Measurements from ENCODE around the gene HECA.

Gene HECA

GRCh38 chr6:139126255-139126654 lies 8.6 kb upstream of the HECA start:
- no peaks in the 10 kb centered on the region for H3K4me1 ChIP-seq (ENCODE audit: insufficient read depth, insufficient read length)
- no peak for TF ChIP-seq ZNF274 (IDR thresholded peaks at IDR 0.05; ENCODE audit: low read depth, low read length)
- TF ChIP-seq SUZ12 (IDR thresholded peaks at IDR 0.05; ENCODE audit: extremely low read depth, insufficient read depth, insufficient read length): no peak
- TF ChIP-seq YY1 (IDR thresholded peaks at IDR 0.05; ENCODE audit: insufficient read depth, insufficient read length): no peak
- DNase-seq (ENCODE audit: low read depth, low spot score): no peak
- H3K27me3 ChIP-seq (ENCODE audit: insufficient read depth, insufficient read length): no peaks in the 10 kb centered on the region
- no peak overlapping the region for H3K4me3 ChIP-seq (ENCODE audit: insufficient read length, low read depth)
- H3K9me3 ChIP-seq (ENCODE audit: insufficient read depth, low read length): no peaks in the 10 kb centered on the region
- no peak overlapping the region for H3K9ac ChIP-seq (ENCODE audit: insufficient read length, low read depth)
- H3K36me3 ChIP-seq (ENCODE audit: insufficient read depth, insufficient read length, low read length): no peaks in the 10 kb centered on the region

DNA sequence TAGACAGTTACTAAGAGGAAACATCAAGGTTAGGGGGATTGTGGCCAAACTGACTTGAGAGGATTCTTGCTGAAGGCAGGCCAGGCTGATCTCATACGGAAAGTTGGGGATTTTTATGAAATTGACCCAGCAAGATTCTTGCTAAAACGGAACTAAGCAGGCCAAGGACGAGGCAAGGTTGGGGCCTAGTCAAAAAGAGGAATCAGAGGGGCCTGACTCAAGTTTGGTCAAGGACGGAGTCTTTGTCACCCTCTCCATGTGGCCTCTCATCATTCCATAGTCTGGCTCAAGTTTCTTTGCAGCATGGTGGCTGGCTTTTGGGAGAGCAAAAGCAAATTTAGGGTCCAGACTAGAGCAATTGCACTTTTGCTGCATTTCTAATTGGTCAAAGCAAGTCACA lies 7.9 kb upstream of the HECA start:
- Histone ChIP-seq H3K27me3 (ENCODE audit: insufficient read depth, insufficient read length) (no peaks in the 10 kb centered on the region), H3K9ac (ENCODE audit: insufficient read length, low read depth) (no peak overlapping the region), H3K9me3 (ENCODE audit: insufficient read depth, low read length) (no peaks in the 10 kb centered on the region), H3K4me1 (ENCODE audit: insufficient read depth, insufficient read length) (no peaks in the 10 kb centered on the region), H3K36me3 (ENCODE audit: insufficient read depth, insufficient read length, low read length) (no peaks in the 10 kb centered on the region), H3K4me3 (ENCODE audit: insufficient read length, low read depth) (no peak overlapping the region)
- DNase-seq (ENCODE audit: low read depth, low spot score): no peak
- no peak for TF ChIP-seq ZNF274 (IDR thresholded peaks at IDR 0.05; ENCODE audit: low read depth, low read length)
- TF ChIP-seq YY1 (IDR thresholded peaks at IDR 0.05; ENCODE audit: insufficient read depth, insufficient read length): no peak

DNA sequence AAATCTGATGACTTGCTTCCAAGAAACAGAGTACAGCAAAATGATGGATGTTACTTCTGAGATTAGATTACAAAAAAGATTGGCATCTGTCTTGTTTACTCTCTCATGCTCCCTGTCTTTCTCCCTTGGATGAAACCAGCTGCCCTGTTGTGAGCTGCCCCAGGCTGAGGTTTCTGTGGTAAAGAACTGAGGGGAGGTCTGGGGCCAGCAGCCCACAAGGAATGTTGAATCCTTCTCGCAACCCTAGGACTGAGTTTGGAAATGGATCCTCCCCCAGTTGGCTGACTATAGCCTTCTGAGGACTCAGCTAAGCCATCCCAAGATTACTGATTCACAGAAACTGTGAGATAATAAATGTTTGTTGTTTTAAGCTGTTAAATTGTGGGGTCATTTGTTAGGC lies 5.6 kb upstream of the HECA start:
- DNase-seq (ENCODE audit: low read depth, low spot score): no peak
- H3K9me3 ChIP-seq (ENCODE audit: insufficient read depth, low read length): no peaks in the 10 kb centered on the region
- H3K4me1 ChIP-seq (ENCODE audit: insufficient read depth, insufficient read length): no peaks in the 10 kb centered on the region
- H3K9ac ChIP-seq (ENCODE audit: insufficient read length, low read depth): no peak overlapping the region
- TF ChIP-seq SUZ12 (IDR thresholded peaks at IDR 0.05; ENCODE audit: extremely low read depth, insufficient read depth, insufficient read length) (no peak), ZNF274 (IDR thresholded peaks at IDR 0.05; ENCODE audit: low read depth, low read length) (no peak), YY1 (IDR thresholded peaks at IDR 0.05; ENCODE audit: insufficient read depth, insufficient read length) (no peak)
- H3K27me3 ChIP-seq (ENCODE audit: insufficient read depth, insufficient read length): no peaks in the 10 kb centered on the region
- H3K4me3 ChIP-seq (ENCODE audit: insufficient read length, low read depth): no peak overlapping the region
- no peaks in the 10 kb centered on the region for H3K36me3 ChIP-seq (ENCODE audit: insufficient read depth, insufficient read length, low read length)

DNA sequence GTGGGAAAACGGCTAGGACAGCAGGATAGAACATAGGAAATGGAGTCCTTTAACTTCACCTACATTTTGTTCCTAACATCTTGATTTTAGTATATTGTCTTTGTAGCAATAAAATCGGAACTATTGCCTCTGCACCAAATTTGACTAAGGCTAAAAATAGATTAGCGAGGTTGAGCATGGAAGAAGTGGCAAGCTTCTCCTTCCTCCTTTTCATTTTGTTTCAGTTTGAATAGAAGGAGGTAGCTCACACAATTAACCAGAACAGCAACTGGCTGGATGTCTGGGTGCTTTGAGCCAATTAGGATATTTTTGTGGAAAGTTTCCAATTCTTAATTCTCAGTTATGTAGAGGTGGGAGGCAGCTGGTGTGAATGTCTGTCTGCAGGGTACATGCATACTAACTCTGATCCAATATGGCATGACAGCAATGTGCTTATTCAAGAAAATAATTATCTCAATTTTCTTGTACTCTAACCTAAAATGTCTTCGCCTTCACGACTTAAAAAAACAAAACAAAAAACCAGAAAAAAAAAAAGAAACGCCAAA lies 3.1 kb upstream of the HECA start:
- no peaks in the 10 kb centered on the region for H3K27me3 ChIP-seq (ENCODE audit: insufficient read depth, insufficient read length)
- no peaks in the 10 kb centered on the region for H3K9me3 ChIP-seq (ENCODE audit: insufficient read depth, low read length)
- H3K4me3 ChIP-seq (ENCODE audit: insufficient read length, low read depth): no peak overlapping the region
- H3K36me3 ChIP-seq (ENCODE audit: insufficient read depth, insufficient read length, low read length): no peaks in the 10 kb centered on the region
- TF ChIP-seq YY1 (IDR thresholded peaks at IDR 0.05; ENCODE audit: insufficient read depth, insufficient read length): no peak
- H3K9ac ChIP-seq (ENCODE audit: insufficient read length, low read depth): no peak overlapping the region
- no peaks in the 10 kb centered on the region for H3K4me1 ChIP-seq (ENCODE audit: insufficient read depth, insufficient read length)
- DNase-seq (ENCODE audit: low read depth, low spot score): no peak

DNA sequence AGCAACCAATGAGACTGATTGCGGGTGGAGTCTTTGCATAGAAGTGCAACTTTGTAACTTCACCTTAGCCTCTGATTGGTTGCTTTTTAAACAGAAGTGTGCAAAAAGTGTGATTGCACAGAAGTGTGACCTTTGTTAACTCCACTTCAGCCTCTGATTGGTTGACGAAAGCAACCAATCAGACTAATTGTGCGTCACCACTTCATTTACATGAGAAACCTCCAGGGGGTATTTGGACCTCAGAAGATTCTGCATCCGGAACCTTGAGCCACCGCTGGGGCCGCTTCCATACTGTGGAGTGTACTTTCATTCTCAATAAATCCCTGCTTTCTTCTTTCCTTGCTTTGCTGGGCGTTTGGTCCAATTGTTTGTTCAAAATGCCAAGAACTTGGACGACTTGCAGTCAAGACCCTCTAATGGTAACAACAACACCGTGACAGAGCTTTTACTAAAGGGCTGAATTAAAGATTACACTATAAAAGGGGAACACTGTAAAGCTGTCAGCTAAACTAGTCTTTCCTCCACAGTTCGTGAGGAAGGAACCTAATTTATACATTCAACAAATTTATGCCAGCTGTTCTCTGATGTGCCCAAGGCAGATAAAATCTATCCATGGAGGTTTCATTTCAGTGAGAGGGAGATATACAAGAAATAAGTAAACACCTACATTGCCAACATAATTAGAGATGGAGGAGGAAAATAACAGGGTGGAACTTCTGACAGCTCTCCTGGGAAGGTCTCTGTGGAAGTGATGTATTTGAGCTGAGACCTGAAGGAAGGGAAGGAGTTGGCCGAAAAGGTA lies 1.4 kb upstream of the HECA start:
- no peak for DNase-seq (ENCODE audit: low read depth, low spot score)
- no peaks in the 10 kb centered on the region for H3K9me3 ChIP-seq (ENCODE audit: insufficient read depth, low read length)
- H3K27me3 ChIP-seq (ENCODE audit: insufficient read depth, insufficient read length): no peaks in the 10 kb centered on the region
- H3K36me3 ChIP-seq (ENCODE audit: insufficient read depth, insufficient read length, low read length): no peaks in the 10 kb centered on the region
- H3K4me1 ChIP-seq (ENCODE audit: insufficient read depth, insufficient read length): no peaks in the 10 kb centered on the region
- TF ChIP-seq YY1 (IDR thresholded peaks at IDR 0.05; ENCODE audit: insufficient read depth, insufficient read length): no peak
- no peak for TF ChIP-seq SUZ12 (IDR thresholded peaks at IDR 0.05; ENCODE audit: extremely low read depth, insufficient read depth, insufficient read length)
- TF ChIP-seq ZNF274 (IDR thresholded peaks at IDR 0.05; ENCODE audit: low read depth, low read length): no peak
- H3K4me3 ChIP-seq (ENCODE audit: insufficient read length, low read depth): no peak overlapping the region
- H3K9ac ChIP-seq (ENCODE audit: insufficient read length, low read depth): no peak overlapping the region

- Histone ChIP-seq H3K9ac (ENCODE audit: insufficient read length, low read depth) (no peak overlapping the region), H3K4me1 (ENCODE audit: insufficient read depth, insufficient read length) (no peaks in the 10 kb centered on the region), H3K4me3 (ENCODE audit: insufficient read length, low read depth) (no peak overlapping the region), H3K27me3 (ENCODE audit: insufficient read depth, insufficient read length) (no peaks in the 10 kb centered on the region), H3K9me3 (ENCODE audit: insufficient read depth, low read length) (no peaks in the 10 kb centered on the region), H3K36me3 (ENCODE audit: insufficient read depth, insufficient read length, low read length) (no peaks in the 10 kb centered on the region)
- no peak for TF ChIP-seq ZNF274 (IDR thresholded peaks at IDR 0.05; ENCODE audit: low read depth, low read length)
- DNase-seq (ENCODE audit: low read depth, low spot score): no peak
Measured at GRCh38 chr6:139134064-139134395, 850 bp upstream of the HECA start.

- H3K36me3 ChIP-seq (ENCODE audit: insufficient read depth, insufficient read length, low read length): no peaks in the 10 kb centered on the region
- no peaks in the 10 kb centered on the region for H3K4me1 ChIP-seq (ENCODE audit: insufficient read depth, insufficient read length)
- H3K9ac ChIP-seq (ENCODE audit: insufficient read length, low read depth): peak overlapping the region; percentile 80
- peak overlapping the region; percentile 57 for H3K4me3 ChIP-seq (ENCODE audit: insufficient read length, low read depth)
- no peaks in the 10 kb centered on the region for H3K27me3 ChIP-seq (ENCODE audit: insufficient read depth, insufficient read length)
- no peak for DNase-seq (ENCODE audit: low read depth, low spot score)
- H3K9me3 ChIP-seq (ENCODE audit: insufficient read depth, low read length): no peaks in the 10 kb centered on the region
- no peak for TF ChIP-seq SUZ12 (IDR thresholded peaks at IDR 0.05; ENCODE audit: extremely low read depth, insufficient read depth, insufficient read length)
- no peak for TF ChIP-seq ZNF274 (IDR thresholded peaks at IDR 0.05; ENCODE audit: low read depth, low read length)
- TF ChIP-seq YY1 (IDR thresholded peaks at IDR 0.05; ENCODE audit: insufficient read depth, insufficient read length): no peak
Measured at GRCh38 chr6:139135578-139136545, 982 bp downstream of the HECA start.

Data from NT2/D1 (cell line).